Measurements from ENCODE around the gene CIRBP. TPM values are rescaled to one million over a fixed set of nuclear protein-coding genes. Genes with fewer than 3 reads are reported as not detected.

Gene CIRBP
- total and polyA plus RNA-seq, 2 of the 13 experiments (the other 11 are each of a cell fraction or from before 2014, with no cell fraction given) = 133 to 140 TPM

GRCh38 chr19:1258163-1258492, 11.0 kb upstream of the CIRBP start:
- Histone ChIP-seq H3K27me3 (ENCODE audit: control insufficient read depth in 1 of 2, insufficient read depth in 2 of 2, low read length in 2 of 2) (no peaks in the 10 kb centered on the region), H3K4me1 (ENCODE audit: insufficient read depth, low read length) (peaks cover 89% of the 10 kb centered on the region), H4K20me1 (ENCODE audit: insufficient read depth, low read length) (peaks cover 53% of the 10 kb centered on the region; the same call in 1 of the 2 replicates), H3K36me3 (replicated peaks in 1 of 2; ENCODE audit: control insufficient read depth in 1 of 2, insufficient read depth in 2 of 2, low read length in 2 of 2) (peaks cover 18 to 38% of the 10 kb centered on the region in 2 experiments), H3K9me3 (ENCODE audit: low read length) (no peaks in the 10 kb centered on the region), H3K4me3 (replicated peaks in 1 of 3; ENCODE audit: insufficient read depth in 1 of 3, low read depth in 2 of 3, low read length in 3 of 3) (no peak overlapping the region), H3K27ac (ENCODE audit: extremely low read length, insufficient read depth, low read length) (peak overlapping the region; percentile 85), H2AFZ (ENCODE audit: low read length) (no peak overlapping the region), H3K9ac (ENCODE audit: insufficient read depth, low read depth, low read length) (peak overlapping the region; percentile 27; the same call in 1 of the 2 replicates), H3K79me2 (ENCODE audit: insufficient read depth, low read length) (peaks cover 21% of the 10 kb centered on the region), H3K4me2 (ENCODE audit: low read depth, low read length) (peak overlapping the region; percentile 79)
- TSS peak; percentile 50 for BruUV-seq (replicated peaks)
- FAIRE-seq = no peak
- ChIA-PET CTCF (ENCODE audit: low intra/inter-chr PET ratio, low total read pairs) (no interaction called here), POLR2A (interaction anchor here (12.8 to 13.7 kb wide), 2 partner anchors 6 to 15 kb away, joined by 464 to 668 read pairs; partner anchors contain the start of genes ATP5F1D and CIRBP)
- ATAC-seq = no peak
- 86% methylated on average over 2 of the region's 8 CpGs for WGBS (ENCODE audit: low lambda C conversion rate)
- in situ Hi-C loops (cut with HindIII; ENCODE audit: extremely low pct_ligation_motif_present, low pct_unique_long_range_greater_than_20kb) (no loop called here), intact Hi-C loops (cut with micrococcal nuclease; ENCODE audit: unreplicated experiment) (no loop called here)
- DNase-seq (ENCODE audit: low spot score) = no peak
- TF ChIP-seq TCF7 (IDR thresholded peaks at IDR 0.05; ENCODE audit: low read depth) (no peak), ZNF549 (CRISPR knock-in tag; IDR thresholded peaks at IDR 0.05) (no peak), ZNF616 (CRISPR knock-in tag; IDR thresholded peaks at IDR 0.05; ENCODE audit: low read depth) (no peak), RBM39 (IDR thresholded peaks at IDR 0.05; ENCODE audit: low read depth, low read length, poor library complexity, severe bottlenecking) (peak; percentile 79), HNF4A (CRISPR knock-in tag; IDR thresholded peaks at IDR 0.05) (no peak), SETDB1 (CRISPR knock-in tag; IDR thresholded peaks at IDR 0.05; ENCODE audit: borderline replicate concordance) (no peak), ZSCAN21 (CRISPR knock-in tag; IDR thresholded peaks at IDR 0.05; ENCODE audit: borderline replicate concordance) (no peak), YY1 (IDR thresholded peaks at IDR 0.05; ENCODE audit: insufficient read depth, insufficient replicate concordance, low read depth, low read length) (no peak), TEF (CRISPR knock-in tag; IDR thresholded peaks at IDR 0.05) (no peak), ZBTB44 (CRISPR knock-in tag; IDR thresholded peaks at IDR 0.05) (no peak), ZNF260 (CRISPR knock-in tag; IDR thresholded peaks at IDR 0.05; ENCODE audit: borderline replicate concordance, low read depth) (no peak)
- TF ChIP-seq, protein P1, sequence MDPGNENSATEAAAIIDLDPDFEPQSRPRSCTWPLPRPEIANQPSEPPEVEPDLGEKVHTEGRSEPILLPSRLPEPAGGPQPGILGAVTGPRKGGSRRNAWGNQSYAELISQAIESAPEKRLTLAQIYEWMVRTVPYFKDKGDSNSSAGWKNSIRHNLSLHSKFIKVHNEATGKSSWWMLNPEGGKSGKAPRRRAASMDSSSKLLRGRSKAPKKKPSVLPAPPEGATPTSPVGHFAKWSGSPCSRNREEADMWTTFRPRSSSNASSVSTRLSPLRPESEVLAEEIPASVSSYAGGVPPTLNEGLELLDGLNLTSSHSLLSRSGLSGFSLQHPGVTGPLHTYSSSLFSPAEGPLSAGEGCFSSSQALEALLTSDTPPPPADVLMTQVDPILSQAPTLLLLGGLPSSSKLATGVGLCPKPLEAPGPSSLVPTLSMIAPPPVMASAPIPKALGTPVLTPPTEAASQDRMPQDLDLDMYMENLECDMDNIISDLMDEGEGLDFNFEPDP (CRISPR knock-in tag; conservative IDR thresholded peaks at IDR 0.05) = no peak
- TF ChIP-seq, protein P2, sequence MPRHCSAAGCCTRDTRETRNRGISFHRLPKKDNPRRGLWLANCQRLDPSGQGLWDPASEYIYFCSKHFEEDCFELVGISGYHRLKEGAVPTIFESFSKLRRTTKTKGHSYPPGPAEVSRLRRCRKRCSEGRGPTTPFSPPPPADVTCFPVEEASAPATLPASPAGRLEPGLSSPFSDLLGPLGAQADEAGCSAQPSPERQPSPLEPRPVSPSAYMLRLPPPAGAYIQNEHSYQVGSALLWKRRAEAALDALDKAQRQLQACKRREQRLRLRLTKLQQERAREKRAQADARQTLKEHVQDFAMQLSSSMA (CRISPR knock-in tag; IDR thresholded peaks at IDR 0.05) = no peak
- TF ChIP-seq, protein P3, sequence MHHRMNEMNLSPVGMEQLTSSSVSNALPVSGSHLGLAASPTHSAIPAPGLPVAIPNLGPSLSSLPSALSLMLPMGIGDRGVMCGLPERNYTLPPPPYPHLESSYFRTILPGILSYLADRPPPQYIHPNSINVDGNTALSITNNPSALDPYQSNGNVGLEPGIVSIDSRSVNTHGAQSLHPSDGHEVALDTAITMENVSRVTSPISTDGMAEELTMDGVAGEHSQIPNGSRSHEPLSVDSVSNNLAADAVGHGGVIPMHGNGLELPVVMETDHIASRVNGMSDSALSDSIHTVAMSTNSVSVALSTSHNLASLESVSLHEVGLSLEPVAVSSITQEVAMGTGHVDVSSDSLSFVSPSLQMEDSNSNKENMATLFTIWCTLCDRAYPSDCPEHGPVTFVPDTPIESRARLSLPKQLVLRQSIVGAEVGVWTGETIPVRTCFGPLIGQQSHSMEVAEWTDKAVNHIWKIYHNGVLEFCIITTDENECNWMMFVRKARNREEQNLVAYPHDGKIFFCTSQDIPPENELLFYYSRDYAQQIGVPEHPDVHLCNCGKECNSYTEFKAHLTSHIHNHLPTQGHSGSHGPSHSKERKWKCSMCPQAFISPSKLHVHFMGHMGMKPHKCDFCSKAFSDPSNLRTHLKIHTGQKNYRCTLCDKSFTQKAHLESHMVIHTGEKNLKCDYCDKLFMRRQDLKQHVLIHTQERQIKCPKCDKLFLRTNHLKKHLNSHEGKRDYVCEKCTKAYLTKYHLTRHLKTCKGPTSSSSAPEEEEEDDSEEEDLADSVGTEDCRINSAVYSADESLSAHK (CRISPR knock-in tag; IDR thresholded peaks at IDR 0.05; ENCODE audit: borderline replicate concordance) = no peak

Measured in HepG2 (cell line).